C4-2B (cell line): ENCODE results near the gene C10orf67.

ENCODE experiments used
- H3K27ac ChIP-seq: fragments of 450-650 bp; 2 replicates; pipeline ENCODE4 v1.5.1; 2017
- ZFX ChIP-seq: fragments of 450-650 bp; IDR thresholded peaks from 2 replicates; pipeline ENCODE4 v1.6.1; 2017
- TF ChIP-seq, protein P1 (sequence below): fragments of 450-650 bp; conservative IDR thresholded peaks from 2 replicates; pipeline ENCODE4 v1.5.1; 2017; ENCODE audit warnings: mild to moderate bottlenecking

The C10orf67 gene

GRCh38 chr10:23172429-23173213 is 172.0 kb downstream of the C10orf67 start:
- no peak for TF ChIP-seq ZFX
- TF ChIP-seq, protein P1, sequence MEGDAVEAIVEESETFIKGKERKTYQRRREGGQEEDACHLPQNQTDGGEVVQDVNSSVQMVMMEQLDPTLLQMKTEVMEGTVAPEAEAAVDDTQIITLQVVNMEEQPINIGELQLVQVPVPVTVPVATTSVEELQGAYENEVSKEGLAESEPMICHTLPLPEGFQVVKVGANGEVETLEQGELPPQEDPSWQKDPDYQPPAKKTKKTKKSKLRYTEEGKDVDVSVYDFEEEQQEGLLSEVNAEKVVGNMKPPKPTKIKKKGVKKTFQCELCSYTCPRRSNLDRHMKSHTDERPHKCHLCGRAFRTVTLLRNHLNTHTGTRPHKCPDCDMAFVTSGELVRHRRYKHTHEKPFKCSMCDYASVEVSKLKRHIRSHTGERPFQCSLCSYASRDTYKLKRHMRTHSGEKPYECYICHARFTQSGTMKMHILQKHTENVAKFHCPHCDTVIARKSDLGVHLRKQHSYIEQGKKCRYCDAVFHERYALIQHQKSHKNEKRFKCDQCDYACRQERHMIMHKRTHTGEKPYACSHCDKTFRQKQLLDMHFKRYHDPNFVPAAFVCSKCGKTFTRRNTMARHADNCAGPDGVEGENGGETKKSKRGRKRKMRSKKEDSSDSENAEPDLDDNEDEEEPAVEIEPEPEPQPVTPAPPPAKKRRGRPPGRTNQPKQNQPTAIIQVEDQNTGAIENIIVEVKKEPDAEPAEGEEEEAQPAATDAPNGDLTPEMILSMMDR, result no peak
- H3K27ac ChIP-seq, result no peak overlapping the region

- TF ChIP-seq ZFX, result no peak
- TF ChIP-seq, protein P1, result no peak
- no peak overlapping the region for H3K27ac ChIP-seq
These were observed 173.2 kb downstream of the C10orf67 start for GRCh38 chr10:23171232-23171876.

- no peak for TF ChIP-seq ZFX
- TF ChIP-seq, protein P1, result peak; percentile 96
- H3K27ac ChIP-seq, result no peak overlapping the region
These were observed 186.2 kb downstream of the C10orf67 start for GRCh38 chr10:23158370-23158769.

DNA sequence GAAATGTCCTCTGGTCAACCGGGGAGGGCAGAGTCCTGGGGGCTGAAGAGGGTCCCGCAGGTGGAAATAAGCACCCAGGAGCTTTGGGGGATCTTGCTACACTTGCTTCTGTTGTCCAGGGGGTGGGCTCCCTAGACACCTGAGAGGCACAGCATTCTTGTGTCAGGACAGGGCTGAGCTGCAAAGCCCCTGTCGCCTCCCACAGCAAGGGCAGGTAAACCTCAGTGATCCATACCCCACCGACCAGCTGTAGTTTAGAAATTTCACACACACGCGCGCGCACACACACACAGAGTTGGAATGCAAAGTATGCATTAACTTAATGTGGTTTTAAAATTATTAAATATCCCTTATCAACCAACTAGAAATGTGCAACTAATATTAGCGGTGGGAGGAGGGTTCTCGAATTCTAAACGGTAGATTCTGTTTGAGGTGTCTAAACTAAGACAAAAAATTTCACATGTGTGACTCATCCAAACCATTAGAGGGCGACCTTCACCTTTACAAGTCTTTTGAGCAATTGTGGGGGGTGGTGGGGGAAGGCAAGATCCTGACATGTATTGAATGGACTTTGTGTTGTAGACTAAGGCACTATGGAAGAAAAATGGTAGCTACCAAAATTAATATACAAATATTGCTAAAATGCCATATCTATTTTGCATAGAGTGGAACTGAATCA is 186.8 kb downstream of the C10orf67 start:
- TF ChIP-seq, protein P1, result no peak
- TF ChIP-seq ZFX, result no peak
- H3K27ac ChIP-seq, result no peak overlapping the region

DNA sequence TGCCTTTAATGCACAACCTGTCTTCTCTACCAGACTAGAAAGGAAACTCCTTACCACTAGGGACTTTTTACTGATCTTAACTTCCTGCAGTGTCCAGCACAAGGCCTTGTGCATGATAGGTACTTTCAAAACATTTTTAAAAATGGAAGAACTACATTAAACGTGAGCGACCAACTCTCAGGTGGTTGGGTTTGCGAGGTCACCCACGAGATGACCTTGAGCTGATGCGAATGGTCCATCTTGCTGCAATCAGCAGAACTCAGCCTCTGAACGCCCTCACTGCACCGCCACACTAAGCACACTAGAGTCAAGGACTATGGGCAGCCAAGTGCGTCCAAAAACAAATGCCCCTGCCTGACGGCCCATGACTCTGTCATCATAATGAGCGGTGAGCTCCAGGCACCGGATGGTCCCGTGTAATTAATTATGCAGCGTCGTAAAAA is 187.3 kb downstream of the C10orf67 start:
- TF ChIP-seq, protein P1, result no peak
- TF ChIP-seq ZFX, result no peak
- no peak overlapping the region for H3K27ac ChIP-seq

DNA sequence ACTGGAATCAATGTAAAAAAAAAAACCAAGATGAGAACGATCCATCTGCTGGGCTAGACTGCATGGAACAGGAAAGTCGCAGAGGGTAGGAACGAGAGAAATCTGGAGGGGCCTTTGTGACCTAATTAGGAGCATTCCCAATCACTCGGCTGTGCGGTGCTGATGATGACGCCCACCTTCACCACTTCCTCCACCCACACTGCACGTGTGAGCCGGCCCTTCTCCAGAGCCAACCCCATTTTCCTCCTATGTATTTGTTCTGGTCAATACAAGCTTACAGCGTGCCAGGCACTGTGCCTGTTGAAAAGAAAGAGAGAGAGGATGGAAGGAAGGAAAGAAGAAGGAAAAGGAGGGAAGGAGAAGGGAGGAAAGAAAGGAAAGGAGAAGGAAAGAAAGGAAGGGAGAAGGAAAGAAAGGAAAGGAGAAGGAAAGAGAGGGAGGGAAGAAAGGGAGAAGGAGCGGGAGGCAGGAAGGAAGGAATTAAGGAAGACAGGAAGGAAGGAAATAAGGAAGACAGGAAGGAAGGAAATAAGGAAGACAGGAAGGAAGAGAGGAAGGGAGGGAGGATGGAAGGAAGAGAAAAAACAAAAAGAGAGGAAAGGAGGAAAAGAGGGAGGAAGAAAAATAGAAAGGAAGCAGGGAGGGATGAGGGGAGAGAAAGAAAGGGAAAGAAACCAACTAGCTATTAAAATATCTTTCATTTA is 188.0 kb downstream of the C10orf67 start:
- no peak for TF ChIP-seq ZFX
- TF ChIP-seq, protein P1, result no peak
- H3K27ac ChIP-seq, result no peak overlapping the region
